Spinal cord (tissue), 10 donors: ENCODE data around the gene LTBP1. TPM values are rescaled to one million over a fixed set of nuclear protein-coding genes. Genes with fewer than 3 reads are reported as not detected.
"Not testable (repeated sequence)": the region's sequence is repeated elsewhere in the genome, so short reads cannot be mapped to it uniquely, and the experiment has no call there.

ENCODE experiments used
- DNase-seq, 6 donors: peaks; one replicate each; pipeline versions ENCODE4 v3.0.0 to v3.0.0-alpha.2; 2013 to 2015; ENCODE audit warnings: low spot score in 6 of 6, low read depth in 4 of 6
- H3K27ac ChIP-seq: one replicate; pipeline ENCODE4 v1.5.1; 2013; ENCODE audit warnings: low read depth, low read length, control low read depth
- H3K27me3 ChIP-seq: one replicate; pipeline ENCODE4 v1.6.1; 2013; ENCODE audit warnings: low read length; ENCODE audit not compliant: control insufficient read depth, insufficient read depth
- H3K36me3 ChIP-seq: one replicate; pipeline ENCODE4 v1.6.1; 2013; ENCODE audit warnings: low read length; ENCODE audit not compliant: control insufficient read depth, insufficient read depth
- H3K4me1 ChIP-seq: one replicate; pipeline ENCODE4 v1.6.1; 2013; ENCODE audit warnings: low read length; ENCODE audit not compliant: control insufficient read depth, insufficient read depth
- H3K4me3 ChIP-seq: one replicate; pipeline ENCODE4 v1.5.1; 2013; ENCODE audit warnings: low read depth, low read length, control low read depth
- H3K9me3 ChIP-seq: one replicate; pipeline ENCODE4 v1.6.1; 2013; ENCODE audit warnings: low read length; ENCODE audit not compliant: control insufficient read depth, insufficient read depth
- whole genome bisulfite sequencing: methylation state at CpG from one replicate; pipeline ENCODE4 v1.1.5; 2013; ENCODE audit warnings: missing lambda C conversion rate; ENCODE audit not compliant: insufficient coverage; 5-methylcytosine and 5-hydroxymethylcytosine counted together
- polyA plus RNA-seq, 2 donors: library from polyadenylated mRNA; unstranded; fragments of 120-200 nt; gene quantifications; one replicate each; pipeline ENCODE4 v1.2.1, GENCODE V29; 2013; ENCODE audit not compliant: insufficient read length in 2 of 2
- total RNA-seq, 2 donors: library from RNA; depleted of rRNA in 1 of 2; stranded (reverse); fragments of 120-200 nt in 1 of 2; fragments of >200 nt in 1 of 2; gene quantifications; one replicate each; pipeline versions ENCODE4 v1.2.3 to v1.2.4, GENCODE V29; 2013 to 2014
- donor health status: healthy.

Gene LTBP1
- total and polyA plus RNA-seq, 4 donors, result 22.7 to 83.0 (median 51.7) TPM

DNA sequence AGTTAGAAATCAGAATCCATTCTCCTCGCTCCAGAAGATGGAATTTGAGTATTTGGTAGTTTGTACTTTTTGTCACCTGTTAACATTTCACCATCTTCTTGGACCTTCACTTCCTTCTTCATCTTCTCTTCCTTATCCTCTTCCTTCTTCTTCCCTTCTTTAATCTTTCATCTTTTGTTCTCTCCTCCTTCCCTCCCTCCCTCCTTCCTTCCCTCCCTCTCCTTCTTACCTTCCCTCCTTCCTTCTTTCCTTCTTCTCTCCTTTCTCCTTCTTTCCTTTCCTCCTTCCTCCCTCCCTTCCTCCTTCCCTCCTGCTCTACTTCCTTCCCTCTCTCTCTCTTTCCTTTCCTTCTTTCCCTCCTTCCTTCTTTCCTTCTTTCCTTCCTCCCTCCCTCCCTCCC lies 31.1 kb upstream of the LTBP1 start:
- Histone ChIP-seq H3K9me3 (no peaks in the 10 kb centered on the region), H3K36me3 (no peaks in the 10 kb centered on the region), H3K4me3 (no peak overlapping the region), H3K27me3 (no peaks in the 10 kb centered on the region), H3K4me1 (no peaks in the 10 kb centered on the region), H3K27ac (no peak overlapping the region)
- no CpG with 5 or more reads among the region's 1 CpG for WGBS
- no peak for DNase-seq

DNA sequence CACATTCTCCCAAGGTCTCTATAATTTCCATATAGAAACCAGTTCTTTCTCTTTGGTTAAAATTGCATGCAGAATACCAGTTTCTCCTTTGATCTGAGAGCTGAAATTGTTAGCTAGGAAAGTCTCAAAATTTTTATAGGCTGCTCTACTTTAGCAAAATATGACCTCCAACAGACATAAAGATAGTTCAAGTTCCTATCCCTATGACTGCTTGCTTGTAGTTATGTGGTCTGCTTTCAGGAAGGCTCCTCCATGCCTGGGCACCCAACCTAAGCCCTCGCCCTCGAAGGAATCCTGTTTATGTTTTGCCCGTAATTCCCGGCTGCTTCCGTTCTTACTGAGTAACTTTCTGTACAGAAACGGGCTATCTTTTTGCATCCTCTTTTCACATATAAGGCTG lies 28.0 kb upstream of the LTBP1 start:
- Histone ChIP-seq H3K36me3 (no peaks in the 10 kb centered on the region), H3K27ac (no peak overlapping the region), H3K9me3 (no peaks in the 10 kb centered on the region), H3K4me1 (no peaks in the 10 kb centered on the region), H3K27me3 (no peaks in the 10 kb centered on the region), H3K4me3 (no peak overlapping the region)
- DNase-seq, result no peak
- WGBS, result 98% methylated on average over 5 of the region's 6 CpGs

DNA sequence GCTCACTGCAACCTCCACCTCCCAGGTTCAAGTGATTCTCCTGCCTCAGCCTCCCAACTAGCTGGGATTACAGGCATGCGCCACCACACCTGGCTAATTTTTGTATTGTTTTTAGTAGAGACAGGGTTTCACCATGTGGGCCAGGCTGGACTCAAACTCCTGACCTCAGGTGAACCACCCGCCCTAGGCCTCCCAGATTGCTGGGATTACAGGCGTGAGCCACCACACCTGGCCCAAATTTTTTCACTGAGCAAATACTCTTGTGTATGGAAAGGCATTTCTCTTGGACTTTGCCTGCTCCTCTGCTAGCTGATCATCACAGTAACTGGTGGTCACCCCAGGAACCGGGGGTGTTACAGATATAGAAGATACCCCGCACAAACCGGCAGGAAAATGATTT lies 26.9 kb upstream of the LTBP1 start:
- H3K36me3 ChIP-seq, H3K9me3 ChIP-seq, H3K27me3 ChIP-seq, DNase-seq, H3K4me1 ChIP-seq, H3K27ac ChIP-seq, H3K4me3 ChIP-seq: not testable (repeated sequence)
- WGBS, result 100% methylated on average over 5 of the region's 6 CpGs

DNA sequence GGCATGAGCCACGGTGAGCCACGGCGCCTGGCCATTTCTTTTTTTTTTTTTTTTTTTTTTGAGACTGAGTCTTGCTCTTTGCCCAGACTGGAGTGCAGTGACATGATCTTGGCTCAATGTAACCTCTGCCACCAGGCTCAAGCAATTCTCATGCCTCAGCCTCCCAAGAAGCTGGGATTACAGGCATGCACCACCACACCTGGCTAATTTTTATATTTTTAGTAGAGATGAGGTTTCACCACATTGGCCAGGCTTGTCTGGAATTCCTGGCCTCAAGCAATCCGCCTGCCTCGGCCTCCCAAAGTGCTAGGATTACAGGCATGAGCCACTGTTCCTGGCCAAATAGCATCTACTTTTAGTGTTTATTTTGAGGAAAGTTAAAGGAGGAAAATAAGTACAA lies 25.3 kb upstream of the LTBP1 start:
- not testable (repeated sequence) for H3K9me3 ChIP-seq
- 93% methylated on average over 5 of the region's 5 CpGs for WGBS

DNA sequence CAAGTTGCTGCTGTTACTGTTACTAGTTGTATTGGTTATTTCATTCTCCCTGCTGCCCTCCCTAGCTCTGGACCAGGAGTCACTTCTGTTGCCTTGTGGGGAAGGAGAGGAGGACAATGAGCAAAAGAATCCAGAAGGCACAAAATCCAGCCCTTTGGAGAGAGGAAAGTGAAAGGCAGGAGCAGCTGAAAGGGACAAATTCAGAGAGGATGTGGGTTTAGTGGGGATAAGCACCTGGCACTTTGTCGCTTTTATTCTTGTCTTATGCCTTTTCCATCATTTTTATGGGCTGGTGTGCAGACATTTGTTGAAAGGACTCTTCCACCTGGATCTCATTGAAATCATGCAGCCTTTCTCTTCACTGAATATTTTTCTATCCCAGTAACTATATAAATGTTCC lies 24.3 kb upstream of the LTBP1 start:
- Histone ChIP-seq H3K4me1 (no peaks in the 10 kb centered on the region), H3K4me3 (no peak overlapping the region), H3K27ac (no peak overlapping the region), H3K36me3 (no peaks in the 10 kb centered on the region), H3K9me3 (no peaks in the 10 kb centered on the region), H3K27me3 (no peaks in the 10 kb centered on the region)
- no CpG with 5 or more reads among the region's 1 CpG for WGBS
- no peak for DNase-seq

More for the DNA sequence above, 25.3 kb upstream of the LTBP1 start:
- not testable (repeated sequence) for H3K36me3 ChIP-seq, H3K27me3 ChIP-seq, DNase-seq, H3K27ac ChIP-seq, H3K4me3 ChIP-seq, H3K4me1 ChIP-seq

DNA sequence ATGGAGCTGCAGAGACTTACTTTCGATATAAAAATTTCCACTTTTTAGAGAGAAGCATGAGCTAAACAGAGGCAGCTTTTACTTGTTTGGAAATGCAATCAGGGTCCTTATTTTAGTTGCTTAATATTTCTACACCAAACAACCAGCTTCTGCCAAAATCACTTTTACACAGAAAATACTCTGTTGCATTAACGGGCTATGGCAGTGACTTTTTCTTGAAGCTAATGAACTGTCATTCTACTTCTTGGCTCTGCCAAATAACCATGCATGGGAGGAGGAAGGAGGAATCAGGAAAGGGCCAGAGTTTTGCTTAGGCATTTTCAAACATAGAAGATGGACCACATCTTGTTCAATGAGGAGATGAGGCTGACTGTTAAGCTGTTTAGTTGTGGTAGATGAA lies 23.6 kb upstream of the LTBP1 start:
- Histone ChIP-seq H3K27ac (no peak overlapping the region), H3K4me3 (no peak overlapping the region), H3K36me3 (no peaks in the 10 kb centered on the region), H3K9me3 (no peaks in the 10 kb centered on the region), H3K4me1 (no peaks in the 10 kb centered on the region), H3K27me3 (no peaks in the 10 kb centered on the region)
- no CpG with 5 or more reads among the region's 2 CpGs for WGBS
- DNase-seq, result no peak

DNA sequence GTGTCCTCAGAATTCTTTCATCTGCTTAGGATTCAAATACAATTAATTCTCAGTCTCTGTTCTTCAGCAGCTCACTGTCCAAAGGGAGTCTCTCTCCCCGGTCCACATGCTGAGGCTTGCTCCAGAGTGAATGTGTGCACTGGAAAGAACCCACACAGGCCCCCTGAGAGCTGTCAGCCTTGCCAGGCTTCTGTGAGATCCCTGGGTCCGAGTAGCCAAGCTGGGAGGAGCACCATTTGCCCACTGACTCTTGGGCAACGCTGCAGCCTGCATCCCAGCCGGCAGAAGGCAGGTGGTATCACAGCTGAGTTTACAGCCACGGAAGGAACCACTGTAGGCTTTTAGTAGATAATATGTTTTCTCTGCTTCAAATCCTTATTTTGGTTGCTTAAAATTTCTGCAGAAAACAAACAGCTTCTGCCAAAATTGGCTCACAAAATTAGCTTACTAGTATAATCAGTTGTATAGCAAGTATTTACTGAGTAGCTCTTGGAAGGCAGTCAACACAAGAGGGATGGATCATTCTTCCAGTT lies 21.4 kb upstream of the LTBP1 start:
- no peaks in the 10 kb centered on the region for H3K36me3 ChIP-seq
- 50% methylated on average over 4 of the region's 5 CpGs for WGBS
- DNase-seq, result peak in 2 of 6 donors; percentile 49 to 87
- H3K4me3 ChIP-seq, result no peak overlapping the region
- no peaks in the 10 kb centered on the region for H3K9me3 ChIP-seq
- no peaks in the 10 kb centered on the region for H3K27me3 ChIP-seq
- H3K4me1 ChIP-seq, result no peaks in the 10 kb centered on the region
- H3K27ac ChIP-seq, result no peak overlapping the region

DNA sequence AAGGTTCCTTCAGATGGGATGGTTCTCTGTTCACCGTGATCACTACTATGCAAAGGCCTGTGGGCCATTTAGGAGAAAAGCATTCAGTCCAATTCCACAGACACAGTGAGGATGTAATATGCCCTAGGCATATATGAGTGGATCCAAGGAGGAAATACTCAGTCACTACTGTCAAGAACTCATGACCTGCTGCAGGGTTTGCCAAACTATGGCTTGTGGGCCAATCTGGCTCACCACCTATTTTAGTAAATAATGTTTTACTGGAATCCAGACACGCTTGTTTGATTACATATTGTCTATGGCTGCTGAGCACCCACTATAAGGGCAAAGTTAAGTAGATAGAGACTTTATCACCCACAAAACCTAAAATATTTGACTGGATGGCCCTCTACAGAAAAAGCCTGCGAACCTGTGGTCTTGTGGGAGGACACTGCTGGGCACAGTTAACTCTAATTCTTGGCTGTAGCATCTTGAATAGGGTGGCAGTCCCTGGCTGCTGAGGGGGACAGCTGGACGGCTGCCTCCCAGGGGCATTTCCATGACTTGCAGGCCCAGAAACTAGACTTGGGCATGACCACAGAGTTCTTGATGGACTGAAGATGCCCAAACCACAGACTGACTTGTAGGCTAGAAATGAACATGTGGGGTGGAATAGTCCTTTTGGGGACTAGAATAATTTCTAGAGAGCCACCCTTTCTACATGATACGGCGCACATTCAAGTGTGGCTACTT lies 20.6 kb upstream of the LTBP1 start:
- no peak overlapping the region for H3K4me3 ChIP-seq
- no peaks in the 10 kb centered on the region for H3K4me1 ChIP-seq
- H3K36me3 ChIP-seq, result no peaks in the 10 kb centered on the region
- no peaks in the 10 kb centered on the region for H3K27me3 ChIP-seq
- no peak for DNase-seq
- no peaks in the 10 kb centered on the region for H3K9me3 ChIP-seq
- H3K27ac ChIP-seq, result no peak overlapping the region
- 84% methylated on average over 3 of the region's 6 CpGs for WGBS

DNA sequence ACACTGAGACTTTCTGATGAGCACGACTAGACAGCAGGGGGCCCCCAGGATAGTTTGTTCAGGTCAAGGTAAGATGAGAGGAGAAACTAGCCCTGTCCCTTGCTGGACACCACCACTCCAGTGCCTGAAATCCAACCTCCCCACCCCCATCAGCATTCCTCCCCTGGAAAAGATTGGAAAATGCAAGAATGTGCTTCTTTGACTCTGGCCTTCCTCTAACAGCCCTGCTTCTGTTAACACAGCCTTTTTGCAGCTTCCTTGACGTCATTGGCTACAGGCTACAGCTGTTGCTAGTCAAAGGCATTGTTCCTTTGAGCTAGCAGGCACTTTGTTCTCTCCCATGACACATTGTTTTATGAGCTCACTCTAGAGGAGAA lies 20.1 kb upstream of the LTBP1 start:
- H3K27ac ChIP-seq, result no peak overlapping the region
- H3K4me1 ChIP-seq, result no peaks in the 10 kb centered on the region
- H3K4me3 ChIP-seq, result no peak overlapping the region
- 31% methylated on average over 1 of the region's 2 CpGs for WGBS
- H3K27me3 ChIP-seq, result no peaks in the 10 kb centered on the region
- no peaks in the 10 kb centered on the region for H3K36me3 ChIP-seq
- peak in 2 of 6 donors; percentile 25 to 41 for DNase-seq
- no peaks in the 10 kb centered on the region for H3K9me3 ChIP-seq

DNA sequence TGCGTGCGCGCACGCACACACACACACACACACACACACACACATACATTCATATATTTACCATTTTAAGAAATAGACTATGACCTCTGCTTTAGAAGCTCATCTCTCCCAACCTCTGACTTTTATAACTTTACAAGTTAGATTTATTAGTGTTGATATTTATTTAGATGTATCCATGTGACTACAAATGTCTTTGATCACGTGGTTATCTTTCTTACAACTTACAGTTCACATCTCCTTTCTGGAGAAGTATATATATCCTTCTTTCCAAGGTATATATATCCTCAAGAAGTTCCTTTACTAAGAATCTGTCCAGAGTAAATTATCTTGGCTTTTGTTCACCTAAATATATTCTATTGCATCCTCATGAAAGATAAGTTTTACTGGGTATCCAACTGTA lies 16.3 kb upstream of the LTBP1 start:
- H3K4me1 ChIP-seq, result no peaks in the 10 kb centered on the region
- no peaks in the 10 kb centered on the region for H3K9me3 ChIP-seq
- no peaks in the 10 kb centered on the region for H3K36me3 ChIP-seq
- H3K27me3 ChIP-seq, result no peaks in the 10 kb centered on the region
- no peak overlapping the region for H3K4me3 ChIP-seq
- WGBS, result no CpG with 5 or more reads among the region's 5 CpGs
- no peak for DNase-seq
- H3K27ac ChIP-seq, result no peak overlapping the region
